ENCODE measurements around the gene MEIS1. TPM values are rescaled to one million over a fixed set of nuclear protein-coding genes. Genes with fewer than 3 reads are reported as not detected.

MEIS1 gene
- total and polyA plus RNA-seq, 2 donors from 2014 or later, result 7.3 to 36.7 TPM

- H3K27ac ChIP-seq (ENCODE audit: low read depth in 2 of 2, low read length in 2 of 2), result no peak overlapping the region
- H3K4me3 ChIP-seq (ENCODE audit: low read length in 3 of 3), result no peak overlapping the region
- no peak overlapping the region for H3K9ac ChIP-seq (ENCODE audit: low read length in 3 of 3)
- no peak for TF ChIP-seq CTCF (IDR thresholded peaks at IDR 0.05; ENCODE audit: borderline replicate concordance, extremely low read depth, insufficient read depth)
- H3K4me1 ChIP-seq (ENCODE audit: control insufficient read depth in 2 of 3, insufficient read depth in 2 of 3, low read depth in 1 of 3, low read length in 3 of 3), result peaks cover 2 to 19% (median 3%) of the 10 kb centered on the region in 3 donors
- H3K9me3 ChIP-seq (ENCODE audit: control insufficient read depth in 2 of 3, insufficient read depth in 1 of 3, low read length in 3 of 3), result no peaks in the 10 kb centered on the region
- H3K36me3 ChIP-seq (ENCODE audit: control insufficient read depth in 2 of 3, insufficient read depth in 3 of 3, low read length in 3 of 3), result peaks cover 0 to 10% (median 0%) of the 10 kb centered on the region in 3 donors
- intact Hi-C loops (cut with DNase I), result no loop called here
- DNase-seq (no peak), FAIRE-seq (no peak)
- no peaks in the 10 kb centered on the region for H3K27me3 ChIP-seq (ENCODE audit: control insufficient read depth, insufficient read depth, low read length)
Measured at GRCh38 chr2:66531155-66531554, 96.2 kb downstream of the MEIS1 start.

- no peaks in the 10 kb centered on the region for H3K27me3 ChIP-seq (ENCODE audit: control insufficient read depth, insufficient read depth, low read length)
- H3K4me3 ChIP-seq (ENCODE audit: low read length in 3 of 3), result no peak overlapping the region
- H3K27ac ChIP-seq (ENCODE audit: low read depth in 2 of 2, low read length in 2 of 2), result no peak overlapping the region
- no peak overlapping the region for H3K9ac ChIP-seq (ENCODE audit: low read length in 3 of 3)
- peaks cover 0 to 10% (median 0%) of the 10 kb centered on the region in 3 donors for H3K36me3 ChIP-seq (ENCODE audit: control insufficient read depth in 2 of 3, insufficient read depth in 3 of 3, low read length in 3 of 3)
- peaks cover 2 to 15% (median 3%) of the 10 kb centered on the region in 3 donors for H3K4me1 ChIP-seq (ENCODE audit: control insufficient read depth in 2 of 3, insufficient read depth in 2 of 3, low read depth in 1 of 3, low read length in 3 of 3)
- TF ChIP-seq CTCF (IDR thresholded peaks at IDR 0.05; ENCODE audit: borderline replicate concordance, extremely low read depth, insufficient read depth), result no peak
- H3K9me3 ChIP-seq (ENCODE audit: control insufficient read depth in 2 of 3, insufficient read depth in 1 of 3, low read length in 3 of 3), result no peaks in the 10 kb centered on the region
- intact Hi-C loops (cut with DNase I), result no loop called here
- no peak for FAIRE-seq
- no peak for DNase-seq
Measured at GRCh38 chr2:66531567-66531966, 96.6 kb downstream of the MEIS1 start.

- no peak overlapping the region for H3K27ac ChIP-seq (ENCODE audit: low read depth in 2 of 2, low read length in 2 of 2)
- H3K27me3 ChIP-seq (ENCODE audit: control insufficient read depth, insufficient read depth, low read length), result no peaks in the 10 kb centered on the region
- no peak for TF ChIP-seq CTCF (IDR thresholded peaks at IDR 0.05; ENCODE audit: borderline replicate concordance, extremely low read depth, insufficient read depth)
- no peaks in the 10 kb centered on the region for H3K9me3 ChIP-seq (ENCODE audit: control insufficient read depth in 2 of 3, insufficient read depth in 1 of 3, low read length in 3 of 3)
- no peak overlapping the region for H3K4me3 ChIP-seq (ENCODE audit: low read length in 3 of 3)
- H3K9ac ChIP-seq (ENCODE audit: low read length in 3 of 3), result no peak overlapping the region
- DNase-seq (no peak), FAIRE-seq (no peak)
- H3K36me3 ChIP-seq (ENCODE audit: control insufficient read depth in 2 of 3, insufficient read depth in 3 of 3, low read length in 3 of 3), result peaks cover 0 to 5% (median 0%) of the 10 kb centered on the region in 3 donors
- peaks cover 2 to 20% (median 3%) of the 10 kb centered on the region in 3 donors for H3K4me1 ChIP-seq (ENCODE audit: control insufficient read depth in 2 of 3, insufficient read depth in 2 of 3, low read depth in 1 of 3, low read length in 3 of 3)
- intact Hi-C loops (cut with DNase I), result no loop called here
Measured at GRCh38 chr2:66532972-66533868, 98.3 kb downstream of the MEIS1 start.

Measured in kidney (tissue), 14 donors.